HG02884 (cell line): ENCODE results near the gene LYG2.
"Not testable (repeated sequence)": the region's sequence is repeated elsewhere in the genome, so short reads cannot be mapped to it uniquely, and the experiment has no call there.

Experiments used
- ATAC-seq: cut with Tn5 transposase; IDR thresholded peaks from one replicate; pipeline ENCODE4 v1.9.1; 2021; ENCODE audit warnings: mild to moderate bottlenecking, moderate library complexity; ENCODE audit not compliant: unreplicated experiment

Gene LYG2, protein sequence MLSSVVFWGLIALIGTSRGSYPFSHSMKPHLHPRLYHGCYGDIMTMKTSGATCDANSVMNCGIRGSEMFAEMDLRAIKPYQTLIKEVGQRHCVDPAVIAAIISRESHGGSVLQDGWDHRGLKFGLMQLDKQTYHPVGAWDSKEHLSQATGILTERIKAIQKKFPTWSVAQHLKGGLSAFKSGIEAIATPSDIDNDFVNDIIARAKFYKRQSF

DNA sequence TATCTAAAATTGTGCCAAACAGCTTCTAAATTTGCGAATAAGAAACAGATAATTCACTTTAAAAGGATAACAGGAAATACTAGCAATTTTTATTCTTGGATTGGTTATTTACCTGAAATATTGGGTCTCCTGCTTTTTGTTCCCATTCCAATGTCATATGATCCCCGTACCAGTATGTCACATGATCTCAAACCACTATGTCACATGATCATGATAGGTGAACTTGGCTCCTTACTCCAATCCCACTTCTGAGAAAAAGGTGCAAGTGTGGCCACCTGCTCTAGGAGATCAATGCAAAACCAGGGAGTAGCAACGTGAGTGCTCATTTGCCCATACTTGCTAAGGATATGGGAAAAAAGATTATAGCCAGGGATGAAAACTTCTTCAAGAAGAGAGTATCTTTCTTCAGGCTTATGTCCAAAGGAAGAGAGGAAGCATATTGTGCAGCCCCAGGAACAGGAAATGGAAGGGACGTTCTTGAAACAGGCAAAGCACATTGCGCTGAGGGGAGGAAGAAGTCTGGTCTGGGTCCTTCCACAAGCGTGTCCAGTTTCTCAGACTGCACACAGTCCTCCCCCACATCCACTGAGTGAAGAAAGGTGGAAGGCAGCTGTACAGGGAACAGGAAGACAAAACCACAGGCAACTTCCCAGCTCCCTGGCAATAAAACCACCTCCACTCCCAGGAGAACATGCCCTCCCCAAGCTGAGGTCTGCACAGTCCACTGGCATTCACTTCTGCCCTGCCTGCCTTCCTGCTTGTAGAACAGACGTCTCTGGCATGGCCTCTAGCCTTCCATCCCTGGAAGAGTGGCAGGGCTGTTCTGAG lies at the start of gene LYG2:
Gene LYG2, minus strand, starts transcription at position 176 of the 828 bp plus-strand sequence. CDS start 1,406 bp downstream, outside the sequence.
- no peak for ATAC-seq

GRCh38 chr2:99301097-99301496 lies 45.6 kb upstream of the LYG2 start, which contains the start of gene LYG1:
Gene LYG1 (minus strand): TSS chr2:99301197. CDS start chr2:99295670, 5,527 bp downstream.
- not testable (repeated sequence) for ATAC-seq

DNA sequence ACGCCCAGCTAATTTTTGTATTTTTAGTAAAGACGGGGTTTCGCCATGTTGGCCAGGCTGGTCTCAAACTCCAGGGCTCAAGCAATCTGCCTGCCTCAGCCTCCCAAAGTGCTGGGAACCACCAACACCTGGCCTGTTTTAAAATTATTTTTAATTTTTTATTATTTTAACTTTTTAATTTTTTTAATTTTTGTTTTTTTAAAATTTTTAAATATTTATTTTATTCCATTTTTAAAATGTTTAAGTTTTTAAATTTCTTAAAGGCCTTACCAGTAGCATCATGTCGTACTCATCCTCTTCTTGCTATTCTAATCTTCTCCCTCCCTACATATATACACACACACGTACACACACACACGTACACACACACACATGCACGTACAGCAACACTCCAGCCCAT lies 44.1 kb upstream of the LYG2 start:
- ATAC-seq, result no peak

- no peak for ATAC-seq
These were observed 42.5 kb upstream of the LYG2 start for GRCh38 chr2:99297994-99298393.

DNA sequence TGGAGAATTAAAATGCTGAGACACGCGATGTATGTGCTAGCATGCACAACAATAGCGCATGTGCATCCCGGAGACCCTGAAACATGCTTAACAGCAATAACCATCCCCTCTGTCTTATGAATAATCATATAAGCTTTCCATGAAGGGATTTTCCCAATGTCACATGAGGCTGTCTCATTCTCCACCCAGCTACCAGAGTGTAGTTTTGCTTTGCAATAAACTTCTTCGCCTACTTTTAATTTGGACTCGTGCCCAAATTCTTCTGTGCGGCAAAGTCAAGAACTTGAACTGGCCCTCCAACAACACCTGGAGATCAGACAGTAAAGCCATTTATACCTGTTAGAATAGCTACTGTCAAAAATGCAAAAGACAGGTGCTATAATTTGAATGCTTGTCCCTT lies 30.1 kb upstream of the LYG2 start:
- ATAC-seq, result no peak

DNA sequence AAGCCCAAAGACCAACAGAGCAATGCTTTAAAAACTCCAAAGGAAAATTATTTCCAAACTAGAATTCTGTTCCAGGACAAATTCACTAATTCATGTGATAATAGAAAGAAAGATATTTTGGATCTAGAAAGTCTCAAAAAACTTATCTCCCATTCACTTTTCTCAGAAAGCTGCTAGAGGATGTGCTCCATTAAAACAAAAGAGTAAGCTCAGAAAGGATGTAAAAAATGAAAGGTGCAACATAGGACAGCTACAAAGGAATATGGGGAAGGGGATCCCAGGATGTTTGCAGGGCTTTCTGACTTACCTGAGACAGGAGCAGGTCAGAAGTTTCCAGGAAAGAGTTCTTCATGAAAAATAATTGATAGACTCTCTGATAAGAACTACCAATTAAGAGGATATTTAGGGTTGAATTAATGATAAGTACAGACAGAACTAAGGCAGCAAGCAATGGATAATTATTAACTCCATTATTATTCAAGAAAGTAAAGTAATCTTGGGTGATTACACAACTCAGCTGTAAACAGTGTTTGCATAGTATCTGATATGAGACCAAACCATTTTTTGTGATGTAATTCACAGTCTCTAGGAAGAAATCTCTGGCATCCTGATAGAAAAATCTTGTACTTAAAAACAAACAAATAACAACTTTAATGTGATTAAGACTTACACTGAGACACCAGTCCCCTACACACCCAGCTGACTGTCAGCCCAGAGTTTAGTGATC lies 24.7 kb upstream of the LYG2 start:
- no peak for ATAC-seq

DNA sequence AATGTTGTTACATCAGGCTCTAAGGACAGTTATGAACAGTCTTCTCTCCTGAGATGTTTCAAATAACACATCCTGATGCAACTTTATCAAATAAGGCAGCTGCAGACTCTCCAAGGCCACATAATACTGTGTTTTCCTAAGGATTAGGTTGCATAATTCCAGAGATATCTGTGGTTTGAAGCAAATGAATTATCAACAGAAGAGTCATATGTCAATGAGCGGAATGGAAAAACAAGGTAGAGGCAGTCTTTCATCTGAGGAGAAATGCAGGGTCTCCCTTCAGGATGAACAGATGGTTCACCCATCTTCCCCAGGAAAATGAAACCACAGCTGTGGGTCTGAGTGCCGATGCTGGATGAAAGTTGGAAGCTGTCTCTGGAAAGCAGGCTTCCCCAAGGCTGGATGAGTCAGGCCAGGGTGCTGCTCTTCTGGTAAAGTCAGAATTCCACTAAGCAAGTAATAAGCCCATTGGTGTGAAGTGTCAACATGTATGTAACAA lies 23.4 kb upstream of the LYG2 start:
- no peak for ATAC-seq

GRCh38 chr2:99278195-99278765 lies 22.8 kb upstream of the LYG2 start:
- not testable (repeated sequence) for ATAC-seq

- no peak for ATAC-seq
These were observed 20.4 kb upstream of the LYG2 start for GRCh38 chr2:99275882-99276281.

DNA sequence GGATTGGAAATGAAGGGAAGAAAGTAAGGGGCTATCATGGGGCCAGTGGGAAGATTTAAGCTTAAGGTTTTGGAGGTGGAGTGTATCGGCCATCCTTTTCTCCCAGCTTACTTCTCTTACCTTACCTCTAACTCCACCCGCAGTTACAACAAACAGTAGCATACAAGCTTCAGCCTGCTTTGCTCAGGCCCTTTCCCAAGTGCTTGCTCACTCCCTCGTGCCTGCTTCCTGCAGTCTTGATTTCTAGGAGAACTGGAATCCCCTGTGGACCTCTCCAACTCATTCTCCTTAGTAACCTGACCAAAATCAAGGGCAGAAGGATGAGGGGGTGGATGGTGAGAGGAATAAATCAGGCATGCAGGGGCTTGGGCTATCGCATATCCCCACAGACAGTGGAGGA lies 5.8 kb upstream of the LYG2 start:
- ATAC-seq, result no peak

DNA sequence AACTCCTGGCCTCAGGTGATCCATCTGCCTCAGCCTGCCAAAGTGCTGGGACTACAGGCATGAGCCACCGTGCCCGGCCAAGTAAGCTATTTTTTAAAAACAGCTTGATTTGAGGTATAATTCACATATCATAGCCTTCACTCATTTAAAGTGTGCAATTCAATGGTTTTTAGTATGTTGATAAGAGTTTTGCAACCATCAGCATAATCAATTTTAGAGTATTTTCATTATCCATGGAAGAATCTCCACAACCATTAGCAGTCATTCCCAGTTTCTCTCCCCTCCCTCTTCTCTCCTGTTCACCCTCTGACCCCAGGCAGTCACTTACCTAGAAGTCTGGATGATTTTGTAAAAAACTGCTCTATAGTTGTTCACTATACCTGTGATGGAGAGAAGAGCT lies 4.7 kb upstream of the LYG2 start:
- ATAC-seq, result no peak

DNA sequence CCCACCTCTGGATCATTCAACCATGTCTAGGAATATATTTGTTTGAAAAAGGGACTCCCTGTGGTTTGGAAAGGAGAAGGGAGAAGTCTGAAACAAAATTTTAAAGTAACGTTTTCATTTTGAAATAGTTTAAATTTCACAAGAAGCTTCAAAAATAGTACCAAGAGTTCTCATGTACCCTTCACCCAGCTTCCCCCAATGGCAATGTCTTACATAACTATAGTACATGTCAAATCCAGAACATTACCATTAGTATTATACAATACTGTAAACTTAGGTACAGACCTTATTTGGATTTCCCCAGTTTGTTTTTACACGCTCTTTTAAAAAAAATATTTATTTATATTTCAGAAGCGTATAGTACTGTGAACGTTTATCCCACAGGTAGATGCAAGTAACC lies 4.0 kb upstream of the LYG2 start:
- no peak for ATAC-seq

GRCh38 chr2:99256677-99257076 lies 1.2 kb upstream of the LYG2 start:
- no peak for ATAC-seq

DNA sequence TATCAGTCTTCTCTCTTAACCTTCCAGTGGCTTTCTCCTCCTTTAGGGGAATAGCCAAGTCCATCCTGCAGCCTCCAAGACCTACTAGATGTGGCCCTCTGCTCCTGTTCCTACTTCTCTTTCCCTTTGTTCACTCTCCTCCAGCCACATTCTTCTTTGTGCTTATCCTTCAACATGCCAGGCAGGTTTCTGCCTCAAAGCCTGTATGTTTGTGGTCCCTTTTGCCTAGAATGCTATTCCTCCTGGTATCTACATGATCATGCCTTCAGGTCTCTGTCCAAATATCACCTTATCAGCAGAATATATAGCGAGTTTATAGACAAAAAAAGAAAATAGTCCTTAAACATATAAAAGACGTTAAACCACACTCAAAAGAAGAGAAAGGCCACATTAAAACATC lies 5.5 kb downstream of the LYG2 start:
- ATAC-seq, result no peak

- no peak for ATAC-seq
These were observed 13.3 kb downstream of the LYG2 start for GRCh38 chr2:99242151-99242550.

DNA sequence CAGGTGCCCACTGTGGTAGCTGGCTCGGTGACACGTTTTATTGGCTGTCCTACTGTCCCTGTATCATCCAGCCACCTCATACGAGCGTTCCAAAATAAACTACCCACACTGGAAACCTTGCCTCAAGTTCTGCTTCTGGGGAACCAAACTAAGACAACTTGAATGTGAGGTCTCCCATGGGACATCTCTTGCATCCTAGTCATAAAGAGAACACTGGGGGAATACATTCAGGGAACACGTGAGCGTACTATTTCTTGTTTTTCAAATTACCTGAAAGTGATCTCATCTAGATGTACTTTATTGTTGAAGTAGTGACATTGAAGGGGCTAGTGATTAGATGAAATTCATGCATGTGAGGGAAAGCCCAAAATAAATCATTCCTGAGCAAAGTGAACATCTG lies 15.0 kb downstream of the LYG2 start:
- ATAC-seq, result no peak

DNA sequence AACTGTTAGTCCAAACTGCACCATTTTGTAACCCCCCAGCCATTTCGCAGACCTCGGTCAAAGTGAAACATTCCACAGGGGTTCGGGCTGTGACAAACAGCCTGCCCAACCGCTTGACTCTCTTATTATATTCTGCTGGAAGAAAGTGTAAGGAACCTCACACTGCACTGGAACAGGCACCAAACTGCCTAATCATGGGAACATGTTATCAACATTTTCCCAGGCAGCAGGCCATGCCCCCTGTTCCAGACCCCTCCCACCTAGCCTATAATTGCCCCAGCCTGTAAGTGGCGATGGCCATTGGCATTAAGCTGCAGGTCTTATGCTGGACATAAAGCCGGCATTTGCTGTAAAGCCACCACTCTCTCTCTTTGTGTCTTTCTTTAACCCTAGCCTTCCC lies 16.9 kb downstream of the LYG2 start:
- ATAC-seq, result no peak

DNA sequence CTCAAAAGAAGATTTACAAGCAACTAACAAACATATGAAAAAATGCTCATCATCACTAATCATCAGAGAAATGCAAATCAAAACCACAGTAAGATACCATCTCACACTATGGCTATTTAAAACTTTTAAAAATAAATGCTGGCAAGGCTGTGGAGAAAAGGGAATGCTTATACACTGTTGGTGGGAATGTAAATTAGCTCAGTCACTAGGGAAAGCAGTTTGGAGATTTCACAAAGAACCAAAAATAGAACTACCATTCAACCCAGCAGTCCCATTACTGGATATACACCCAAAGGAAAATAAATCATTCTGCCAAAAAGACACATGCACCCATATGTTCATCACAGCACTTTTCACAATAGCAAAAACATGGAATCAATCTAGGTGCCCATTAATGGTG lies 22.3 kb downstream of the LYG2 start:
- ATAC-seq, result not testable (repeated sequence)

GRCh38 chr2:99217929-99218501 lies 37.5 kb downstream of the LYG2 start:
- ATAC-seq, result no peak

DNA sequence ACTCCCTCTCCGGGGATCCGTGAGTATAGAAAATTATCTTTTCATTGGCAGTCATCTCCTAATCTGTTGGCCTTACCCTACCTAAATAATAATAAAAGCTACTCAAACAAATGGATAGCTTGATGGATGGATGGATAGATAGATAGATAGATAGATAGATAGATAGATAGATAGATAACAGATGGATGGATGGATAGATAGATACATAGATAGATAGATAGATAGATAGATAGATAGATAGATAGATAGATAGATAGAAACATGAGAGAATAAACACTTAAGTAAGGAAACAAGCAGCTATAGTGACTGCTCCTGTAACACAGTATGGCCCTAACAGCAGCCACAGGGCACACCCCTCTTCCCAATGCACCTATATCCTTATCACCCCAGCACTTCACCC lies 39.4 kb downstream of the LYG2 start:
- ATAC-seq, result no peak

DNA sequence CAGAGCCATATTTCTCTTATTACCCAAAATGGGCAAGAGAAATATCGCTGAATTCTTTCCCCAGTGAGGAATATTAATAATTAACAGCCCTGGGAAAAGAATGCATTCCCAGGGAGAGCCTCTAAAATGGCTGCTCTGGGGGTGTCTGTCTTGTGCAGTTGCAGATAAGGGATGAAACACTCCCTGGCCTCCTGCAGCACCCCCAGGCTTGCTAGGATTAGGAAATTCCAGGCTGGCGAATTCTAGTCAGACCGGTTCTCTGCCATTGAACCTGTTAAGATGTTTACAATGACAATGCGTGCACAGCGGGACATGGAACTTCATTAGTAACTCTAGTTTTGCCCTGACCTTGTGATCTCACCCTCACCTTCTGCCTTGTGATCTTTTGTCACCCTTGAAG lies 50.0 kb downstream of the LYG2 start:
- no peak for ATAC-seq
